ENCODE measurements around the gene AUTS2.

DNA sequence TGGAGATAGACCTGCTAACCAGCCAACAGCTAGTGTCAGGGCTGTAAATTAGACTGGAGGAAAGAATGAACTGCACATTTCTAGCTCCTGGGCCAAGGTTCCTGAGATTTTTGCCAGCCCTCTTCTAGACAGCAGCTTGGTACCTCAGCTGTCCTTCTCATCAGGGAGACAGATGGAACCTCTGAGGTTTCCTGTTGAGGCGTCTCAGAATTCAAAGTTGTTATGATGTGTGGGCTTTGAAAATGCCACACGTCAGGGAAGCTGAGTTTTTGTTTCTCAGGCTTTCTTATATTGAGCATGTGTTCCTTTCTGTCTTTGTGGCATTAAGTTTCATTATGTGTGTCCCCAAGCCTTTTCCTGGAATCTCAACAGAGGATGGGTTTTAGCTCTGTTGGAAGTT lies 736.6 kb downstream of the AUTS2 start:
- no peak for TF ChIP-seq EP300 (conservative IDR thresholded peaks at IDR 0.05; ENCODE audit: poor library complexity, severe bottlenecking)
- no peak for TF ChIP-seq TAF1 (IDR thresholded peaks at IDR 0.05; ENCODE audit: low read depth)
- no peak for TF ChIP-seq SMC3 (conservative IDR thresholded peaks at IDR 0.05; ENCODE audit: poor library complexity)
- TF ChIP-seq, protein P1, sequence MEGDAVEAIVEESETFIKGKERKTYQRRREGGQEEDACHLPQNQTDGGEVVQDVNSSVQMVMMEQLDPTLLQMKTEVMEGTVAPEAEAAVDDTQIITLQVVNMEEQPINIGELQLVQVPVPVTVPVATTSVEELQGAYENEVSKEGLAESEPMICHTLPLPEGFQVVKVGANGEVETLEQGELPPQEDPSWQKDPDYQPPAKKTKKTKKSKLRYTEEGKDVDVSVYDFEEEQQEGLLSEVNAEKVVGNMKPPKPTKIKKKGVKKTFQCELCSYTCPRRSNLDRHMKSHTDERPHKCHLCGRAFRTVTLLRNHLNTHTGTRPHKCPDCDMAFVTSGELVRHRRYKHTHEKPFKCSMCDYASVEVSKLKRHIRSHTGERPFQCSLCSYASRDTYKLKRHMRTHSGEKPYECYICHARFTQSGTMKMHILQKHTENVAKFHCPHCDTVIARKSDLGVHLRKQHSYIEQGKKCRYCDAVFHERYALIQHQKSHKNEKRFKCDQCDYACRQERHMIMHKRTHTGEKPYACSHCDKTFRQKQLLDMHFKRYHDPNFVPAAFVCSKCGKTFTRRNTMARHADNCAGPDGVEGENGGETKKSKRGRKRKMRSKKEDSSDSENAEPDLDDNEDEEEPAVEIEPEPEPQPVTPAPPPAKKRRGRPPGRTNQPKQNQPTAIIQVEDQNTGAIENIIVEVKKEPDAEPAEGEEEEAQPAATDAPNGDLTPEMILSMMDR (IDR thresholded peaks at IDR 0.05; ENCODE audit: poor library complexity, severe bottlenecking), result no peak
- TF ChIP-seq RAD21 (conservative IDR thresholded peaks at IDR 0.05), result no peak
- TF ChIP-seq MXI1 (conservative IDR thresholded peaks at IDR 0.05; ENCODE audit: poor library complexity, severe bottlenecking), result no peak
- no peak for TF ChIP-seq REST (IDR thresholded peaks at IDR 0.05; ENCODE audit: borderline replicate concordance)
